GM19043 (cell line): ENCODE data around the gene NDUFA12.
A peak's percentile ranks its signal among the peaks of the same experiment; 100 is the strongest.
"Not testable (repeated sequence)": the region's sequence is repeated elsewhere in the genome, so short reads cannot be mapped to it uniquely, and the experiment has no call there.

Experiments used
- ATAC-seq: cut with Tn5 transposase; IDR thresholded peaks from one replicate; pipeline ENCODE4 v1.9.1; 2021; ENCODE audit warnings: low read depth; ENCODE audit not compliant: unreplicated experiment

Gene NDUFA12

GRCh38 chr12:95003213-95003920 is at the start of gene NDUFA12:
NDUFA12 (minus strand) TSS chr12:95003697; CDS start chr12:95003680, 17 bp downstream.
- peak; percentile 100 for ATAC-seq

- no peak for ATAC-seq
Measured at GRCh38 chr12:95051241-95051640, 47.7 kb upstream of the NDUFA12 start.

- no peak for ATAC-seq
Measured at GRCh38 chr12:95037906-95038305, 34.4 kb upstream of the NDUFA12 start.

- ATAC-seq, result no peak
Measured at GRCh38 chr12:95034750-95035149, 31.3 kb upstream of the NDUFA12 start.

- ATAC-seq, result no peak
Measured at GRCh38 chr12:95022477-95022876, 19.0 kb upstream of the NDUFA12 start.

- no peak for ATAC-seq
Measured at GRCh38 chr12:95017482-95017881, 14.0 kb upstream of the NDUFA12 start.

- no peak for ATAC-seq
Measured at GRCh38 chr12:95016120-95016519, 12.6 kb upstream of the NDUFA12 start.

GRCh38 chr12:95014554-95014953 is 11.1 kb upstream of the NDUFA12 start:
- no peak for ATAC-seq

GRCh38 chr12:95006206-95006605 is 2.7 kb upstream of the NDUFA12 start:
- no peak for ATAC-seq

- no peak for ATAC-seq
Measured at GRCh38 chr12:95004610-95005009, 1.1 kb upstream of the NDUFA12 start.

- no peak for ATAC-seq
Measured at GRCh38 chr12:95003921-95004272, 400 bp upstream of the NDUFA12 start.

- no peak for ATAC-seq
Measured at GRCh38 chr12:95002754-95003153, 743 bp downstream of the NDUFA12 start.

GRCh38 chr12:94998326-94998725 is 5.2 kb downstream of the NDUFA12 start:
- ATAC-seq, result no peak

- no peak for ATAC-seq
Measured at GRCh38 chr12:94997726-94998125, 5.8 kb downstream of the NDUFA12 start.

- ATAC-seq, result no peak
Measured at GRCh38 chr12:94997061-94997460, 6.4 kb downstream of the NDUFA12 start.

GRCh38 chr12:94994312-94994711 is 9.2 kb downstream of the NDUFA12 start:
- ATAC-seq, result no peak

GRCh38 chr12:94993855-94994254 is 9.6 kb downstream of the NDUFA12 start:
- ATAC-seq, result not testable (repeated sequence)

GRCh38 chr12:94990222-94990621 is 13.3 kb downstream of the NDUFA12 start:
- ATAC-seq, result no peak

GRCh38 chr12:94988471-94988870 is 15.0 kb downstream of the NDUFA12 start:
- ATAC-seq, result no peak

GRCh38 chr12:94987801-94988200 is 15.7 kb downstream of the NDUFA12 start:
- ATAC-seq, result no peak

GRCh38 chr12:94987076-94987669 is 16.3 kb downstream of the NDUFA12 start:
- no peak for ATAC-seq

- not testable (repeated sequence) for ATAC-seq
Measured at GRCh38 chr12:94985099-94985498, 18.4 kb downstream of the NDUFA12 start.
